Occipital lobe (tissue), 2 donors: Measurements from ENCODE around the gene PCDH9. TPM values are rescaled to one million over a fixed set of nuclear protein-coding genes. Genes with fewer than 3 reads are reported as not detected.
A peak's percentile ranks its signal among the peaks of the same experiment; 100 is the strongest.

Experiments used
- DNase-seq: peaks from one replicate; lab custom pipeline; 2025; lab: John Stamatoyannopoulos, UW
- total RNA-seq: library from RNA; depleted of rRNA; stranded (reverse); fragments of >200 nt; gene quantifications from one replicate; pipeline ENCODE4 v1.2.3, GENCODE V29; 2014

Gene PCDH9
- total RNA-seq, 1 donor from 2014 or later = 113 TPM

DNA sequence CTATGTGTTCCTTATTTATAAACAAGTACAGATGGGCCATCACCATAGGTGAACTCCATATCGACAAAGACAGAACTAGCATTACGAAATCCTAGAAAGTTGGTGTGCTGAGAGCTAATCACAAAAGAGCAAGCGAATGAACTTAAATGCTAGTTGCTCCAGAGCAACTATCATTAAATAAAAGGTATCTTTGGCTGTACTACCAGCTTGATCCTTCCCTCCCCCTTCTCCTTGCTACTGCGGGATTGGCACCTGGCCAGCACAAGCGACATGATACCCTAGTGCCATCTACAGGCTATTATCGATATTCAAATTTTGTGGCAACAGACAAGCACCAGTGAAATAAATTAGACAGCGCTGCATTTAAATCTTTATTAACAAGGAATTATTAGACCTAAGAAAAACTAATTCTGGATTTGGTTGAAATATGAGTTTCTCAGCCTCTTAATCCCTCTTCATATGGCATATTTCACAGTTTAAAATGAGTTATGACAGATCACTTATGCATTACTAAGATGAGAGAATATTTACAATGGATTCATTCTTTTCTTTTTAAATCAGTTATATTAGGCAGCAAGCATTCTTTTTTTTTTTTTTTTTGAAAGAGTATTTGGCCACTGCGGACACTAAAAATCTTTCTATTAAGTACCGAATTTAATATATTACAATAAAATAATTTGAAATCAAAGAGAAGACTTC lies 5.8 kb downstream of the PCDH9 start:
- DNase-seq = peak; percentile 64

DNA sequence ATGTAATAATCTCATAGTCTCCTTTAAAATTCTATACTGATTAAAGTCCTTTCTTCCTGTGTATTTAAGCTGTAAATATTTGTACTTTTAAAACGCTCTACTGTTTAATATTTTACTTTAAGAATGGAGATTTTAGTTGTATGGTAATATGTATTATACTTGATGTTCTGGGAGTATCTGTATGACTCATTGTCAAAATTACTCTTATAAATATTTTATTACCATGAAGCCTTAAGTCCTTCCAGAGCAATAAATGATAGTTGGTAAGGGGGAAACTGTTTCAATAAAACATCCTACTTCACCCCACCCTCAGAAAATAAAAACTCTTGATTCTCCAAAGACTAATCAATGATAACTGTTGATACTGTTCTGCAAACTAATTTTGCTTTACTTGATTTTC lies 6.4 kb downstream of the PCDH9 start:
- DNase-seq = no peak

DNA sequence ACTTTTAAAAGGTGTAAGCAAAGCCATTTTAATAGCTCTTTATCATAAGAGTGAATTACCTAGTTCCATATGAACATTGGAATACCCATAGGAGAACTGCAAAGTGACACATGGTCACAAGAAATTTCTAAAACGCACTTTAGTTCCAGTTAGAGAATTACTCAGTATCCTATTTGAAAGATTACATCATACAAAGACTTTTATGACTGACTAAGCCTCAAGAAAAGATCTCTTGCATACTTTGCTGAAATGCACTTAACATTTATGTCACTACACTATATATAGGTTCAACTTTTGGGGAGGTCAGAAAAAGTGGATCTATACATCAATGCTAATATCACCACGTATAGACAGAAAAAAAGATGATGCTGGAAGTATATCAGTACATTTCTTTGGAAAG lies 7.1 kb downstream of the PCDH9 start:
- no peak for DNase-seq

DNA sequence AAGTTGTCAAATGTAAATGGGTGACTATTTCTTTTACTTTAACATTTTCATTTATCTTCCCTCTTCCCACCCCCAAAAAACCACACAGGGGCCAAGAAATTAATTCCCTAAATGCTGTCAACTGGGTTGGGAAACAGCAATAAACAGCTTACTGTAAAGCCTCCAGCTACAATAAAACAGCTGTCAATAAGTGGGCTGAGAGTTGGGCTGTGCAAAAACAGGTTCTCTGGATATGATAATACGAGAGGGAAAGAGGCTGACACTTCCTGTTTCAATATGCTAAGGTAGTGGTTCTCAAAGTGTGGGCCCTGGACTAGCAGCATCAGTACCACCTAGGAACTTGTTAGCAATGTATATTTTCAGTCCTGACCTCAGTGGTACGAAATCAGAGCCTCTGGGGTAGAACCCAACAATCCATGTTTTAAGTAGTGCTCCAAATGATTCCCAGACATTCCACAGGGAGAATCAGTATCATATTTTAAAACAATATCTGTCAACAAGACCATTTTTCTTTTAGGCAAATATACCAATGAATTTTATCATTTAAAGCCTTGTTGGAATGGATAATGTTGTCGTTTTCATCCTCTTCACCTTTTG lies 8.4 kb downstream of the PCDH9 start:
- no peak for DNase-seq

DNA sequence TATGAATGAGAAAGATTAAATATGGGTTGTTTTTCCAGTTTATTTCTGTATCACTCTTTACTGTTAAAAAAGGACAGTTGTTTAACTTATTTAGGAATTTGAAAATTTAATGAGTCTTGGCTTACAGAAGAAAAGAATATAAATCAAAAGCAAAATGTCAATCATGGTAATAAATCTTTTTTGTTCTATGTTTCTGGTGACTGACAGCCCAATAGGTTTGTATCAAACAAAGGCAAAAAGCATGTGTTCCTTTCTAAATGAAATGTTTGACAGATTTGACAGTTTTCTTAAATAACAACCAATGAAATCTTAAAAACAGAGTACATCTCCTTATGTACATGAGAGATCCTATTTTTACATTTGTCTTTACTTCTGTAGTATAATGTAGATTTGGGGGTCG lies 11.0 kb downstream of the PCDH9 start:
- DNase-seq = no peak

DNA sequence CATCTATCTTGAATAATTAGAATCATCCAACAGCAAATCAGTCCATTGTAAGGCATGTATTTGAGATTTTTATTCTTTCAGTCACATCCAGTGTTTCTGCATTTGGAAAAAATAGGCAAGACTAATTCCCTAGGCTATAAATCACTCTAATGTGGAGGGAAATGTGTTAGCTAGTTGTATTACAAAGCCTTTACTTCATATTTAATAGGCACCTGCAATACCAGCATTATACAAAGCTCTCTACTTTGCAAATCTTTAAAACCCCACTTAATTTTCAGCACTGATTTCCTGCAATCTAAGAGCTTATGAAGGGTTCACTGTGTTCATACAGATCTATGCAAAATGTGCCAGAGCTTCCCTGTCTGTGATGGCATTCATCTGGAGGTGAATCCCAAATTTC lies 12.3 kb downstream of the PCDH9 start:
- no peak for DNase-seq

DNA sequence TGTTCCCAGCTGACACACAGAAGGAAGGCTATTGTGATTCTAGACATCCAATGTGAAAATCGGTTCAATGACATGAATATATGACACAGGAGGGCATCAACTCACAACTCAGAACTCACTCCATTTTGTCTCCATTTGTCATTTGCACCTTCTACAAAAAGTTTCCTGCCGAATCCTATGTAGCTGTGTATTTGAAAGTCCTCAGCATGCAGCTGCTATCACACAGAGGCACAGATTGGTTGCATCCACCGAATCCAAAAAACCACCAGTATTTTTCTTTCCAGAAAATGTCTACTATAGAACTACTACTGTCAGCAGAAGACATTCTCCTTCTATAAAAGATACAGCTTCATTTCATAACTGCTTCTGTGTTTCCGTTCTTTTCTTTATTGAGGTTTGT lies 13.3 kb downstream of the PCDH9 start:
- no peak for DNase-seq

DNA sequence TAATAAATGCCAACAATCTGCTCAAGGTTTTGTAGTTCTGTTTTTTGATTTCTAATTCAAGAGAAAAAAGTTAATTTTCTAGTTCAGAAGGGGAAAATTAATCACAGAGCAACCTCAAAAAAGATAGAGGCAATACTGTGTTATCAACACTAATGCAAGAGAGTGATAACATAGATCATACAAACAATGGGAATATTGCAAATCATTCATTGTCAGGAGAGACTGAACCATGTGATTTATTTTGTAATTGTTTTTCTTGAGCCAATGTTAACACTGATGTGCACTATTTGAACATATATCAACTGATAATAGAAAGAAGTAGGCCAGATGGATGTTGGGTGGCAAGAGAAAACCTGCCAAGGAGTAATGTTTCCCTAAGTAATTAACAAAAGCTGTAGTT lies 19.9 kb downstream of the PCDH9 start:
- no peak for DNase-seq

DNA sequence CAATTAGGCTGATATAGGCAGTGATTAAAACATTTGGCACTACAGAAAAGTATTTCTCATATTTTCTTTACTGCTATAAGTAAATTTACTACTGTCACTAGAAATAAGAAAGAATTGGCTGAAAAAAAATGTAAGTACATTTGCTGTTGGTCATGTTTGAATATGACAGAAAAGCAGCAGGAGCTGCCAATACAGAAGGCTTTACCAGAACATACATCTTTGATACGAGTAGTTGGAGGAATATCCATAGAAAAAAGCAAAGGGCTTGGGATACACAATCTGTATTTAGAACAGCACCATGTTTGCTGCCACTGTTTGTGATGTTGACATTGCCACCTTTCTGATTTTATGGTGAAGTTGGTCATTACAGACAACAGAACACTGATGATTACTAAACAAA lies 21.6 kb downstream of the PCDH9 start:
- no peak for DNase-seq

DNA sequence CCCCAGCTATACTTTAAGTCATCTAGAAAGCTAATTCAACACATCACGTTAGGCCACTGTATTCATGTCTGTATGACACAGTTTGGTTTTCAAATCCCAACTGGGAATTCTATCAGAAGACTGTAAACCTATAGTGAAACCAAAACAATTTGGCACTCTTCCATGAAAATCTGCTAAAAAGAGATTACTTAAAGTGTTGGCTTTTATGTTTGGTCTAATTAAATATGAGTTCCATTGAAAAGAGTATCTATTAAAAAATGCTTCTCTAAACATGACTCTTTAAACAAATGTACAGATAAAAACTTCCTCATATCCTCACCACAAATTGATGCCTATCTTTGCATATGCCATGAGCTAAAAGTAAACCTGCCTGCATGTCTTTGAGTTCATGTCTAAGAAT lies 25.4 kb downstream of the PCDH9 start:
- DNase-seq = no peak

DNA sequence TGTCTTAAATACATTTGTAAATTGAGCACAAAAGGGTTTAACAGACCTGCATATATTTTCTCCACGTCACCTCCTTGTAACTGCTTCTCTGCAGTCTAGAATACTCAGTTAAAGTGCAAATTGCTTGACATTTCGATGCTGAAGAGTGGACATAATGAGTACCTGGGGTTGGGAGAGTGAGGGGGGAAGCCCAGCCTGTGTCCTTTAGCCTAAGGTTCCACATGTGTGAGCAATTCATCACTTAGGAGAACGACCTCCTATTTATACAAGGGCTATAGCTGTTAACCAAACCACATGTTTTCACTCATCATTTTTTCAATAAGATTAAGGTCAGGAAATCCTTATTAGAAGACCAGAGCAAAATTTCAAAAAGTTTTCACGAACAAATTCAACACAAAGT lies 29.5 kb downstream of the PCDH9 start:
- DNase-seq = no peak

DNA sequence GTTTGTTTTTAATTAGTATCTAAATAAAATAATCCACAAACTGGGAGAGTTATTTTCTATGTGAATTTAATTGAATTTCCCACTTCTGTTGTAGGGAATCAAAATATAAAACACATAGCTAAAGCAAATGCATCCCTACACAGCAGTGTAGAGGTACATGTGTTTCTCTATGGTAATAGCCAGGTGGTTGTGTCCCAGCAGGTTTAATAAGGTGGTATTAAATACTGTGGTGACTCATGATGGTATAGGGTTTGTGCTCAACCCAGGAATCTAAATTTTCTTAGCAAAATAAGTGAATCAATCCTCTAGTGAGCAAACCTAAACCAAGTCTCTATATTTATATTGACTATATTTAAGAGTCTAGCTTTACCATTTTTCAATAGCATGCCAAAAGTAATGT lies 30.0 kb downstream of the PCDH9 start:
- no peak for DNase-seq

DNA sequence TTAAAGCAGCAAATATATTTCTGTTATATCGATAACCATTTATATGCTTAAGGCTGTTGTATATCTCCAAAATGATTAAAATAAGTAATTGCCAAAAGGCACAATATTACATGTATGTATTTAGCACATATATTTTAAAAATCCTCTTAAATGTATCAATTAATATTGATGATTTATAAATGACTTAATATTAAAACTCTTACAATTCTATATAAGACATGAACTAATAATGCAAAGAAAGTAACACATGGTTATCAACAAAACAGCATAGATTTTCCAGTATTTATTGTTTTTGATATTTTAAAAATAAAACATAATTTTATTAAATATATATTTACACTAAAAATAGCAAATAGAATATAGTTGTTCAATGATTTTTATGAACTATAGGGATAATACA lies 32.4 kb downstream of the PCDH9 start:
- no peak for DNase-seq

DNA sequence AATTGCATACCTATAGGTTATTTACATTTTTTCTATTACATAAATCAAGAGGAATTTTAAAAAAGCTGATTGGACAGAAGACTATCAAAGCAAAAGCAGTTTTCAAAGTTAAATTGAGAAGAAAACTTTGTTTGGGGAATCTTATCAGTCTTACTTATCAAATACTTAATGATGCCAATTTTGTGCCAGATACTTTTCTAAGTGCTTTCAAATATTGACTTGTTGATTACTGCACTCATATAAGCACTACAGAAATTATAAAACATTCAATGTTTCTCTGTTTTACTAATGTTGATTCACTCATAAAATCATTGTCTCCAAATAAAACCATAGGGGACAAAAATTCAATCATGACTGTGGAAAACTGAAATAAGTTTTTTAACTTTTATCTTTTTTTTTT lies 36.2 kb downstream of the PCDH9 start:
- DNase-seq = no peak

DNA sequence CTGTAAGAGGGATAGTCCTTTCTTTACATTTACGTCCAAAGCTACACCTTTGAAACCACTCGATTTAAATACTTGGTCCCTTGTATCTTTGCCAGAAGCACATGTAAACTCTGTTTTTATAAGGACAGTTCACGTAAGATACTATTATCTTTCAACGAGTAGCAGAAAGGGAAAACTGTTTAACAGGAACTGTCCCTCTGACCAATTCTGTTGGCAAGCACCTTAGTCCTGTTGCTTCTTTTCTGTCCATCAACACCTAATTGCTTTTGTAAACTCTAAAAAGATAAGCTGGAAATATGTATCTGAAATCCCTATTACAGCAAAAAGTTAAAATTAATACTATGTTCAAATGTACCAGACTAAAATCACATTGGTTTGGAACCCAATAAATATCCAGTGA lies 37.4 kb downstream of the PCDH9 start:
- DNase-seq = no peak

DNA sequence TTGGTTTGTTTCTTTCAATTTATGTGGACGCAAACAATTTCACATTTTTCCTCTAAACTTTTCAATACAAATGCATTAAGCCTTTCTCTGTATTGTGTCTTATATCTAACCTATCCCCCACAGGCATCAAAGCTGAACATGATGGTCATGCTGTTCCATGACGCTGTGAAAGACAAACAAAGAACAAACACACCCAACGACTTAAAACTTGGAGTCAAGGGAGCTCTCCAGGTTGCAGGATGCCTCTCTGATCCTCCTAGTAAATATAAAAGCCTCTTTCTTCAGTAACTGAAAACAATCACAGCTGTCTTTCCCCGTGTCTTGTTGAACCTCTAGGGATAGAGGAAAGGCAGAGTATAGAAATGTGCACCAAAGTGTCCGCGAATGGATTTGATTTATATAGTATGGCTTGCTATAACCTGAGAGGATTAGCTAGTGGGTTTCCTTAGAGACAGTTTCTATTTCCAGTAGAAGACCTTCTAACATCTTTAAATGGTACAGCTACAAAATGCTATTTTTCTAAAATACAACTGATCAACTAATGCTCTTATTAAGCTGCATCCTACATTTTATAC lies 43.1 kb downstream of the PCDH9 start:
- DNase-seq = no peak

DNA sequence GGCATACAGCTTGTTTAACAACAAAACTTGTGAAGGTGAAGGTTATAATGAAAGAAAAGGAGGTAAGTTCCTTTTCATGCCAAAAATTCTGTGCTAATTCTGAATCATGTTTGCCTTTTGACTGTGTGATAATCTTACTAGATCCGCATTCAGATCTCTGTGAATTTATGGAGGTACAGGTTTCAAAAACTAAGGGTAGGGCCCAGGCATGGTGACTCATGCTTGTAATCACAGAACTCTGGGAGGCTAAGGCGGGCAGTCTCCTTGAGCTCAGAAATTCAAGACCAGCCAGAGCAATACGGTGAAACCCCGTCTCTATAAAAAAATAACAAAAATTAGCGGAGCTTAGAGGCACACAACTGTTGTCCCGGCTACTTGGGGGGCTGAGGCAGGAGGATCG lies 45.9 kb downstream of the PCDH9 start:
- no peak for DNase-seq

DNA sequence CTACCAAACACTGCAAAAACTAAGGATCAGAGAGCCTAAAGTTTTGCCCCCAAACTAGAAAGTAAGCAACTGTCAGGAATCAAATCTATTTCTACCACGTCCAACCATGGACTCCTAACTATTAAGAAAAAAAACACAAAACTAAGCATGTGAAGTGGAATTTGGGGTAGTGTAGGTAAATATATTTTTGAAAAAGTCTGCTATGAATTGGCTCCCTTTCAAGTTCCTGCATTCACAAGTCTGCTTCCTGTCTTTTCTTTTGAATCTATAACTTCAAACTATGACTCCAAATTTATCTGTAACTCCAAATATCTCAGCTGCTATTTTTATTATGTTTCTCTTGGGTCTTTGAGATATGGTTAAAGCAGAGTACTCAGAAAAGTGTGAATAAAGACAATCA lies 47.0 kb downstream of the PCDH9 start:
- DNase-seq = no peak

DNA sequence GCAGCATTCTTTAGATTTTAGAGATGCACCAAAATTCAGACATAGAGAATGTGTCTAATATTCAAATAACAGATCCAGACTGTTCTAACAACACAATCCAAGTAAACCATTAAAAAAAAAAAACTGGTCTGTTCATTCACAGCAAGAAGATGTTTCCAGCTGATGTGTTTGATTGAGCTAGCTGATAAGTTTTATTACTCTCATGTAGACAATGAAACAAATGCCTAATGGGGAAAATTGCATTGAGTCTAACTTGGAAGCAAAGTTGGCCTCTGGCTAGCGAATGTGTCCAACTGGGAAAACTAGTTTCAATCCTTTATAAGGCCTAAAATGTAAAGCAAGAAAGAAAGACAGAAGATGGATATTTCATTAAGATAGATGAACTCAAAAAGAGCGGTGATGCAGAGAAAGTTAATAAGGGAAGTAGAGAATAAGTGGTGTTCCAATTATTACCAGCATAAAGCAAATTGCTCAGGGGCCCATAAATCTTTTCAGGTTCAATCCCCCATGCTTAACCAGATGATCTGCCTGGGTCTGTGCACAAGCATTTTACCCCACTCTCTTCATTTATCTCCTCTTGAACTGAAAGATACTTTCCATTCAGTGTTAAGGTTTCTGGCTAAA lies 54.2 kb downstream of the PCDH9 start:
- DNase-seq = no peak

DNA sequence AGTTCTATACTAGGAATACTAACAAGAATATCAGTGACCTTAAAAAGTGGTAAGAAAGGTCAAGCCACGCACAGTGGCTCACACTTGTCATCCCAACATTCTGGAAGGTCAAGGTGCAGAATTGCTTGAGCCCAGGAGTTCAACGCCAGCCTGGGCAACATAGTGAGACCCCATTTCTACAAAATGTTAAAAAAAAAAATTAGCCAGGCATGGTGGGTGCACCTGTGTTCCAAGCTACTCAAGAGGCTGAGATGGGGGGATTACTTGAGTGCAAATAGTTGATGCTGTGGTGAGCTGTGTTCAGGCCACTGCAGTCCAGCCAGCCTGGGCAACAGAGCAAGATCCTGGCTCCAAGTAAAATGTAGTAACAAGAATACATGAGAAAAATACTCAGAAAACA lies 61.8 kb downstream of the PCDH9 start:
- no peak for DNase-seq

DNA sequence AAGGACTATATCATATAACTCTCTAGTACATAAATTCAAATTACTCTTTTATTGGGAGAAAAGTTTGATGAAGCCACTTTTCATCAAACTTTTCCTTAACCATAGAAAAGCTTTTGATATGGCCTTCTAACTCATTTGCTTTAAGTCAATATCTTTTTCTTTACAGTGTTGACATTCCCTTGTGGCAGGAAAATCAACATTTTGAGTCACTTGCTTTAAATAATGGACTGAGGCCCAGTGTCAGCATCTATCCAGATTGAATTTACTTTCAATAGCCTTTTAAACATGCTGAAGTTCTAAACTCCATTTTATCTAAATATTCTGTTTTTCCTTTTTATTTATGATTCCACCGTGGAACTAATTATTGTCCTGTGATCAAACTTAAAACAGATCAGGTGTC lies 62.7 kb downstream of the PCDH9 start:
- DNase-seq = no peak

DNA sequence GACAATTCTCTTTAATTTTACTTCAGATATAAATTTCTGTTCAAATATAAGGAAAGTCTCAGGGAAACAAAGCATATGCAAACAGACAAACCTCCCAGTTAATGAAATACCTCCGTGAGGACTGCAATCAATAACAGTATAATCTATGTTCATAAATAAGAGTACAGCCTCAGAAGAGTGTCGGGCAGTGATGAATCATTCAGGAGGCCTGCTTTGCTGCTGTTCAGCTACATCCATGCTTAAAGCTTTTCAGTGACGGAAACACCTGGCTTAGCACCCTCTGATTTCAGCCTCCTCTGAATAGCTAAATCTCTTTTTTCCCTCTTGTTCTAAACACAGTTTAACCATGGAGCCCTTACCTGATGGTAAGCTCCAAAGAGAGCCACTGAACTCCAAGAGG lies 69.0 kb downstream of the PCDH9 start:
- DNase-seq = no peak

DNA sequence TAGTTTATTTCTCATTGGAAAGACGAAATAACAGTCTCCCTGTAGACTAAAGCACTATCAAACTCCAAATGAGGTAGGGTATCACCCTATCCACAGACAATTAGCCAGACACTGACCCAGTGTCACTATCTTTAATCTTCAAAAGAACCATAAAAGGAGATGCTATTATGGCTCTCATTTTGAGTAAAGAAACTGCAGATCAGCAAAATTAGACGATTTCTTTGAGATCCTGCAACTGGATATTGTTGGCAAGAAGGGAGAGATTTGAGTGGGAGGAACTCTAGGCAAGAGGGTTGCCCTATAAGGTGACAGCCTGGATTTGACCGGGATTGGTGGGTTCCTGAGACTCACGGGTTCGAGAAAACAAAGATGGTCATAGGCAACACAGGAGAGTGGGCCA lies 71.2 kb downstream of the PCDH9 start:
- no peak for DNase-seq
